ENCODE data around the gene SPC24.
"Not testable (repeated sequence)": the region's sequence is repeated elsewhere in the genome, so short reads cannot be mapped to it uniquely, and the experiment has no call there.

SPC24 gene

GRCh38 chr19:11097367-11097766 lies 58.2 kb downstream of the SPC24 start:
- DNase-seq (ENCODE audit: low read depth, low spot score): not testable (repeated sequence)

DNA sequence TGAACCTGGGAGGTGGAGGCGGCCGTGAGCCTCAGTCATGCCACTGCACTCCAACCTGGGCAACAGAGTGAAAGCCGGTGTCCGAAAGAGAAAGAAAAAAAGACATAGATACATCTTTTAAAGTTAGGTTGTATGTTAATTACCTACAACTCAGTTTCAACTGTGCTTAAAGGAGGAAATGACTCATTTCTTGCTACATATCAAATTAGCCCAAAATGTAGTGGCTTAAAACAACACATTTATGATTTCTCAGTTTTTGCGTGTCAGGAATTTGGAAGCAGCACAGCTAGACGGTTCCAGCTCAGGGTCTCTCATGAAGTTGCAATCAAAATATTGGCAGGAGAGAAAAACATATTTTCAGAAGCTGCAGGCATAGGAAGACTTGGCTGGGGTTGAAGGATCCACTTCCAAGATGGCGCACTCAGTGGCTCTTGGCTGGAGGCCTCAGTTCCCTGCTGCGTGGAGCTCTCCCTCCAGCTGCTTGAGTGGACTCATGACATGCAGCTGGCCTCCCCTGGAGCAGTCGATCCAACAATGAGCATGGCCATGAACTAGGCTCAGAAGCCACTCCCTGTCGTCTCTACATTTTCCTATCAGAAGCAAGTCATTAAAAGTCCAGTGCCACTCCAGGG lies 59.3 kb downstream of the SPC24 start:
- DNase-seq (ENCODE audit: low read depth, low spot score): no peak
